Stimulated activated CD4-positive, alpha-beta T cell treated with anti-CD3 and anti-CD28 coated beads, TNF-alpha, amount 100 ng/mL, for 1 hour (primary cell): ENCODE data around the gene CPSF4.
A peak's percentile ranks its signal among the peaks of the same experiment; 100 is the strongest.

Experiments used
- DNase-seq, 3 donors: peaks; one replicate each; pipeline ENCODE4 v3.0.0-alpha.2; 2020; ENCODE audit warnings: low read depth in 3 of 3, low spot score in 1 of 3

Gene CPSF4

GRCh38 chr7:99448855-99449254 is 10.1 kb downstream of the CPSF4 start:
- no peak for DNase-seq

DNA sequence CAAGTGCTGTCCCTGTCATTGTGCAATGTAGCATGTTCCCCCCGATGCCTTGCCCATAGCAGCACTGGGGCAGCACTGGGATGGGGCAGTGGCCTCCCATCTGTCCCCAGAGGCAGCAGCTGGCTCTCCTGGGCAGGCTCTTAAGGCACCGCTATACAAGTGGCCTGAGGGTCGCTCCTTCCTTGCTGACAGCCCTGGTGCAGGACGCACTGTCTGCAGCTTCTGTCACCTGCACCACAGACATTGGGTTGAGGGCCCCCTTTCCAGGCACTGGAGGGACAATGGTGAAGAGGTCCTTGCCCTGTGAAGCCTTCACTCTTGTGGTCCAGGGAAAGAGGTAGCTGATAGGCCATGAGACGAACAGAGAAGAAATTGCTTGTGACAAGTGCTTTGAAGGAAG is 10.6 kb downstream of the CPSF4 start:
- DNase-seq: no peak

- DNase-seq: no peak
These were observed 13.2 kb downstream of the CPSF4 start for GRCh38 chr7:99451936-99452335.

GRCh38 chr7:99452541-99452940 is 13.8 kb downstream of the CPSF4 start:
- DNase-seq: no peak

DNA sequence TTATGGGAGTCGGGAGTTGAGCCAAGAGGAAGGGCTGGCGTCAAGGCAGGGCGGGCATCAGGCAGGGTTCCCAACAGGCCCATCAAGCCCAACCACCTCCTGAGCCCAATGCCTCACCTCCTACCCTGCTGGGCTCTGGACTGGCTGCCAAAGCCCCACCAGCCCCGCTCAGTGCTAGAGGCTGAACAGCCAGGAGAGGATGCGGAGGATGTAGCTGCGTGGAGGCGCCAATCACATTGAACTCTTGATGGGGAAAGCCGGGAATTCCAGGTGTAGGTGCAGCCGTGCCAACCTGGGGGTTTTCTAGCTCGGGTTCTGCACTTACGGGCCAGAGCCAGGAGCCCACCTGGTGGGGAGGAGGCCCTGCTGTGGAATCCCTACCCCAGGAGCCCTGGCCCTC is 14.4 kb downstream of the CPSF4 start:
- no peak for DNase-seq

DNA sequence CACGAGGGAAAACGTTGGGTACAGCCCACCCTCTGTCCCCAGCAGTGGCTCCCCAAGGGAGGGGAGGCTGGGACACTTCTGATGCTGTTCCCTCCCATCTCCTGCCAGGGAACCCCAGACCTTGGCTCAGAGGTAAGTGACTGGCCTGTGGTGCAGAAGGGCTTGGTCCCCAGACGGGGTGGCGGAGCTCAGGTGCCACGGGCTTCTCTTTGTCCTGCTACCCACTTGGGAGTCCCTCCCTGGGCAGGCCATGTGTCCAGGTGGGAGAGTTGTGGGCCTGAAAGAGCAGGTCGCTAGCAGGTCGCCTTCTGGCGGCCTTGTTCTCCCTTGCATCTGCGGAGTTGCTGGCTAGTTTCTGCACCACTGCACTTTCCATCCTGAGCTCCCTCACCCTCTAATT is 17.1 kb downstream of the CPSF4 start:
- no peak for DNase-seq

GRCh38 chr7:99456288-99456687 is 17.5 kb downstream of the CPSF4 start:
- no peak for DNase-seq

- DNase-seq: no peak
These were observed 18.4 kb downstream of the CPSF4 start for GRCh38 chr7:99457050-99457649.

GRCh38 chr7:99457650-99458493 is 19.1 kb downstream of the CPSF4 start:
- no peak for DNase-seq

DNA sequence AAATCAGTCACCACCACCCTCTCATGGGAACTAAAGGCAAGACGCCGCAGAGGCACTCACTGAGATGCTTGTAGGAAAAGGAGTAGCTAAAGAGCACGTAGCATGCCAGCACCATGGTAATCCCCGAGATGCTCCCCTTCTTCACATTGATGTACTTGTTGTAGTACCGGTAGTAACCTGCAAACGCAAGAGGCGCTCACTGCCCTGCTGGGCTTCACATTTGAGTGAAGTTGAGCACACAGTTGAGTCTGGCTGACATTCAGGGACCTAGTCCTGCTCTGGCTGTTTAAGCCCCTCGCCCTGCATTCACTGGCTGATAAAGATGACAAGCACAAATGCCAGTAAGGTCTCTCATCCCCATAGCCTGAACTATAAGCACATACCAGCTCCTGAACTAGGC is 20.3 kb downstream of the CPSF4 start:
- no peak for DNase-seq

- no peak for DNase-seq
These were observed 21.9 kb downstream of the CPSF4 start for GRCh38 chr7:99460651-99461050.

- DNase-seq: no peak
These were observed 22.5 kb downstream of the CPSF4 start for GRCh38 chr7:99461221-99461620.

- DNase-seq: no peak
These were observed 26.7 kb downstream of the CPSF4 start for GRCh38 chr7:99465421-99465768.

- DNase-seq: no peak
These were observed 29.7 kb downstream of the CPSF4 start for GRCh38 chr7:99468336-99468918.

DNA sequence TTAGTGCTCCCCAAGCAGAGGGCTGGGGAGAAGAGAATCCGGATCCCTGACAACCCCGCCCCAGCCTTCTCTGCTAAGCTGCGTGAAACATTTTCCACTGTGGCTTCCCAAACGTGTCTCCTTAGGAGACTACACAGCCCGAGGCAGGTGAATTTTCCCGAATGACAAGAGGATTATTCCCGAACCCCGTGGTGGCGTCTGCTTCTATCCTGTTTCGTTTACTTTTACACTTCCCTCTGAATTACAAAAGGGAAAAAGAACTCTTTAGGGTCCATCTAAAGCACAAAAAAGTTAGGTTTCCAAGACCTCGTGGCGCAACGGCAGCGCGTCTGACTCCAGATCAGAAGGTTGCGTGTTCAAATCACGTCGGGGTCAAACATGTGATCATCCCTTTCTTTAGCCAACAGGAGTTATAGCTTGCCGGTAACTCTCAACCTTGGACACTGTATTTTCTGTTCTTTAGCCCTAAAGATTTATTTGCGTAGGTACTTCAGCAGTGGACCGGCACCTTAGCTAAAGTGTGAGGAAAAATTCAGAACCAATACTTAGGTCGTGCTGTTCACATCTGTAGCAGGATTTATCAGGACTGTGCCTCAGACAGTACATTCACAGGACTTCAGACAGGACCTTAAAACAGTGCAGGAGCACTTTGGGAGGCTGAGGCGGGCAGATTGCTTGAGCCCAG is 30.8 kb downstream of the CPSF4 start:
- DNase-seq: no peak

GRCh38 chr7:99472561-99473314 is 34.0 kb downstream of the CPSF4 start, which contains the start of gene ZNF789:
Gene ZNF789, plus strand, starts transcription at chr7:99472890. Its CDS starts 3,567 bp downstream, at chr7:99476457.
- DNase-seq: peak; percentile 92 to 95 (median 94)

- no peak for DNase-seq
These were observed 34.5 kb downstream of the CPSF4 start for GRCh38 chr7:99473315-99473596.

- DNase-seq: no peak
These were observed 37.4 kb downstream of the CPSF4 start for GRCh38 chr7:99476107-99476506.

- no peak for DNase-seq
These were observed 40.0 kb downstream of the CPSF4 start for GRCh38 chr7:99478464-99479440.

- no peak for DNase-seq
These were observed 46.4 kb downstream of the CPSF4 start for GRCh38 chr7:99485094-99485493.
